CD4-positive, alpha-beta T cell treated with Interleukin-4 for 1 hour (primary cell): ENCODE data around the gene PHKB.
"Not testable (repeated sequence)": the region's sequence is repeated elsewhere in the genome, so short reads cannot be mapped to it uniquely, and the experiment has no call there.

Experiments used
- DNase-seq, 2 donors: peaks; one replicate each; pipeline ENCODE4 v3.0.0-alpha.2; 2020 to 2022

The PHKB gene

GRCh38 chr16:47627721-47628120 lies 166.6 kb downstream of the PHKB start:
- DNase-seq, result no peak

GRCh38 chr16:47631131-47631530 lies 170.0 kb downstream of the PHKB start:
- DNase-seq, result no peak

- no peak for DNase-seq
Measured at GRCh38 chr16:47634126-47634525, 173.0 kb downstream of the PHKB start.

- DNase-seq, result no peak
Measured at GRCh38 chr16:47634727-47635126, 173.6 kb downstream of the PHKB start.

GRCh38 chr16:47636501-47637099 lies 175.5 kb downstream of the PHKB start:
- no peak for DNase-seq

- DNase-seq, result no peak
Measured at GRCh38 chr16:47638175-47638574, 177.0 kb downstream of the PHKB start.

- no peak for DNase-seq
Measured at GRCh38 chr16:47640661-47641060, 179.5 kb downstream of the PHKB start.

GRCh38 chr16:47643323-47644000 lies 182.3 kb downstream of the PHKB start:
- DNase-seq, result peak in 1 of 2 donors; percentile 24

GRCh38 chr16:47644166-47644565 lies 183.0 kb downstream of the PHKB start:
- DNase-seq, result no peak

- no peak for DNase-seq
Measured at GRCh38 chr16:47644661-47645060, 183.5 kb downstream of the PHKB start.

GRCh38 chr16:47646914-47647313 lies 185.8 kb downstream of the PHKB start:
- no peak for DNase-seq

GRCh38 chr16:47657032-47657431 lies 195.9 kb downstream of the PHKB start:
- DNase-seq, result no peak

- DNase-seq, result no peak
Measured at GRCh38 chr16:47657977-47658376, 196.8 kb downstream of the PHKB start.

- no peak for DNase-seq
Measured at GRCh38 chr16:47660540-47660939, 199.4 kb downstream of the PHKB start.

- DNase-seq, result no peak
Measured at GRCh38 chr16:47664653-47665325, 203.7 kb downstream of the PHKB start.

- no peak for DNase-seq
Measured at GRCh38 chr16:47666434-47666833, 205.3 kb downstream of the PHKB start.

GRCh38 chr16:47667956-47668355 lies 206.8 kb downstream of the PHKB start:
- no peak for DNase-seq

GRCh38 chr16:47672475-47672874 lies 211.3 kb downstream of the PHKB start:
- DNase-seq, result no peak

GRCh38 chr16:47676635-47677177 lies 215.6 kb downstream of the PHKB start:
- no peak for DNase-seq

- not testable (repeated sequence) for DNase-seq
Measured at GRCh38 chr16:47681571-47681970, 220.4 kb downstream of the PHKB start.

- no peak for DNase-seq
Measured at GRCh38 chr16:47687694-47688093, 226.6 kb downstream of the PHKB start.

GRCh38 chr16:47693226-47693625 lies 232.1 kb downstream of the PHKB start:
- DNase-seq, result no peak

GRCh38 chr16:47694543-47694942 lies 233.4 kb downstream of the PHKB start:
- no peak for DNase-seq

GRCh38 chr16:47695756-47696155 lies 234.6 kb downstream of the PHKB start:
- DNase-seq, result no peak
